MV-4-11 (cell line): ENCODE results near the gene ECE2.
A peak's percentile ranks its signal among the peaks of the same experiment; 100 is the strongest.

ENCODE experiments used
- DNase-seq: peaks from one replicate; lab custom pipeline; 2025; lab: John Stamatoyannopoulos, UW

Gene ECE2

DNA sequence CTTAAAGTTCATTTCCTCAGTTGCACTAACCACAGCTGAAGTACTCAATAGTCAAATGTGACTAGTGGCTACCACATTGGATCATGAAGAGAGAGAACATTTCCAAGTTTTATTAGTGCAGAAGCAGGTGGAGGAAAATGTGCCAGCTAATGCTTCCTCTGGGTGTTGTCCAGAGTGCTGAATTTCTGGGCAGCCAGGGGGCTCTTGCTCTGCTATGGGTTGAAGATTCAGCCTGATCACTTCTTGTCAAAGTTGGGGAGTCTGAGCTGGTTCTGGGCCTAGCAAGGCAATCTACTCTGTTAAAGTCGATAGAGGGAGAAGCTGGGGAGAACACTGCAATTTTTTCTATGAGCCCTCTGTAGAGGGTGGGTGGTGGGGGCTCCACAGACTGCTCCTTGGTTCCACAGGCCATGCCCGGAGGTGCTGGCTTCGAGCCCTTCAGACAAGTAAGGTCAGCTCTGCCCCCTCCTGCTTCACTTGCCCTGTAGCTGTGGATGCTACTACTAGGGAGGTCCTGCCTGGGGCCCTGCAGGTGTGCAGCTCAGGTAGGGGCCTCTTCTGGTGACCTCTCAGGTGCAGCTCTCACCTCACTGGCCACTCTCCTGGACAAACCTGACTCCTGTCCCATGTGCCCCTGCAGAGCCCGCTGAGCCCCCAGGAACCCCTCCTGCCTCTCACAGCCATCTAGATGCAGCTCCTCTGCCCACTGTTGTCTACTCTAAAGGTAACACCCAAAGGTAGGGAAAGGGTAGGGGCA is 35.3 kb upstream of the ECE2 start:
- peak; percentile 33 for DNase-seq

DNA sequence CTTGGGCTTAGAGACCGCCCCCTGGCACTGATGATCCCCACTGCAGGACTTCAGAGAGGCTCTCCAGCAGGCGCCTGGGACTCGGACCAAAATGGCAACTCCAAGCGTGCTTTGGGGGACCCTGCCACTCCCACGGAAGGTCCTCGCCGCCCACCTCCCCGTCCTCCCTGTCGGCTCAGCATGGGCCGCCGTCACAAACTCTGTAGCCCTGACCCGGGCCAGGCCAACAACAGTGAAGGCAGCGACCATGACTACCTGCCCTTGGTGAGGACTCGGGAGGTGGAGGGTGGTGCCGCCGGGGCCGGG is 34.7 kb upstream of the ECE2 start:
- no peak for DNase-seq

DNA sequence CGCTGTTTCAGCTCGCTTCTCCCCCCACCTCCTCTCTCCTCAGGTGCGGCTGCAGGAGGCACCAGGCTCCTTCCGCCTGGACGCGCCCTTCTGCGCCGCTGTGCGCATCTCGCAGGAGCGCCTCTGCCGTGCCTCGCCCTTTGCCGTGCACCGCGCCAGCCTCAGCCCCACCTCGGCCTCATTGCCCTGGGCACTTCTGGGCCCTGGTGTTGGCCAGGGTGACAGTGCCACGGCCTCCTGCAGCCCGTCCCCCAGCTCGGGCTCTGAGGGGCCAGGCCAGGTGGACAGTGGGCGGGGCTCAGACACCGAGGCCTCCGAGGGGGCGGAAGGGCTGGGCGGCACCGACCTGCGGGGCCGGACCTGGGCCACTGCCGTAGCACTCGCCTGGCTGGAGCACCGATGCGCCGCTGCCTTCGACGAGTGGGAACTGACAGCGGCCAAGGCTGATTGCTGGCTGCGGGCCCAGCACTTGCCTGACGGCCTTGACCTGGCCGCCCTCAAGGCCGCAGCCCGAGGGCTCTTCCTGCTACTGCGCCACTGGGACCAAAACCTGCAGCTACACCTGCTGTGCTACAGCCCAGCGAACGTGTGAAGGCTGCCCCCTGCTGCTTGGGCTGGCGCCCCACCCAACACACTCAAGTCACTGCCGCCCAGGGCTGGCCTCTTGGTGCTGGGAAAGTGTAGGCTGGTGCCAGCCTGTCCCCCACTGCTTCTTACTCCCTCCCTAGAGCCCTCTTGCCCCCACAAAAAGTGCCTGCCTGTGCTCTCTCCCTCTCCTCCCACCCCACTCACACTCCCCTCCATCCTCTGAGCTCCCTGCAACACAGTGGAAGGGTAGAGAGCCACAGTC is 34.1 kb upstream of the ECE2 start:
- DNase-seq, result no peak

DNA sequence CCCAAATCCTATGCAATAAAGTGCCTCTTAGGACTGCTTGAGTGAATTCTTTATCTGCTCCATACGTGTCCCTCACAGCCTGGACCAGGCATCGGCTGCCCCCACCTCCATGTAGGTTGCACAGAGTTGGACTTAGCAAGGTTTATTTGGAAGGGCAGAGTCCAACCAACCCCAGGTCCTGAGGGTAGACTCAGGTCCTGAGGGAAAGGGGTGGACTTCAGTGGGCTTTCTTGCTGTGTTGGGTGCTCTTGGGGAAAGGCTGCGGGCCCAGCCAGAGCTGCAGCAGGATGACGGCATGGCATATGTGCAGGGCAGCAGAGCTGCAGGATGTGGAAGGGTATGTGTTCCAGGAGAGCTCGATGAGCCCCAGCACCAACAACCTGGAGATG is 33.5 kb upstream of the ECE2 start:
- no peak for DNase-seq

DNA sequence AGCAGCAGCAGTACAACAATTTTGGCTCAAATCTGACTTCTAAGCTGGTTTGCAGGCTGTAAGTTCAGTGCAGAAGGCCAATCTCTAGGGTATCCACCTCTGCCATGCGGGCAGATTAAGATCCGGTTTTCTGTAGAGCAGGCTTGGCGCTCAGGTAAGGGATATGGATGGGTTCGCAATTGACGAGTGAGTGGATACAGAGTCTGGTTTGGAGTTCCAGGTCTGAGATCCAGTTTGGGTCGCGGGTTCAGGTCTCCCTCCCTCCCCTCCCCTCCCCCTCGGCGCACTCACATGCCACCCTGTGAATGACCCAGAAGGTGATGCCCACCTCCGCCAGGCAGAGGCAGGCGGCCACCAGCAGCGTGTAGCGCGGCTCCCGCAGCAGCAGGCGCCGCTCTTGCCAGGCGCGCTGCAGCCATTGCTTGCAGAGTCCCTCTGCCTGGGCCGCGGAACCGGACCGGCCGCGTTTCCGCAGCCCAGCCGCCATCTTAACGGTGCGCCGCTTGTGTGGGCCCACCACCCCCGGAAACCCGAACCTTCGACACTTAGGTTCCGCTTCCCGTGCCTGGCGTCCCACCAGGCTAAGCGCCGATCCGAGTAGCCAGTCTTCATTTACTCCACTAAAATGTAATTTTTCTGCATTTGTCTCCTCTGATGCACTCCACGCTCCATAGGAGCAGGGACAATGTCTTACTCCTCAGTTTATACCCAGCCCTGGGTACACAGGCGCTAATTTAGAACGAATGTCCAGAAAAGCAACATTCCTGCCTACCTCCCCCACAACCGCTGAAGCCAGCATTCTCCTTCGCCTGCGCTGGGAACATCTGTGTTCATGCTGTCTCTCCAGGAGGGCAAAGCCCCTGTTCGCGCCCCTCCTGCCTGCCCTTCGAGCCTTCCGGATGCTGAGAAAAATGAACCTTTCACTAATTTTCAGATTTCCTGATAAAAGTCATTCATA is 27.1 kb upstream of the ECE2 start, which contains the start of gene ALG3:
TSS of gene ALG3 (minus strand) at position 509 of the 958 bp plus-strand sequence. CDS start at position 487, 22 bp downstream.
- peak; percentile 76 for DNase-seq

DNA sequence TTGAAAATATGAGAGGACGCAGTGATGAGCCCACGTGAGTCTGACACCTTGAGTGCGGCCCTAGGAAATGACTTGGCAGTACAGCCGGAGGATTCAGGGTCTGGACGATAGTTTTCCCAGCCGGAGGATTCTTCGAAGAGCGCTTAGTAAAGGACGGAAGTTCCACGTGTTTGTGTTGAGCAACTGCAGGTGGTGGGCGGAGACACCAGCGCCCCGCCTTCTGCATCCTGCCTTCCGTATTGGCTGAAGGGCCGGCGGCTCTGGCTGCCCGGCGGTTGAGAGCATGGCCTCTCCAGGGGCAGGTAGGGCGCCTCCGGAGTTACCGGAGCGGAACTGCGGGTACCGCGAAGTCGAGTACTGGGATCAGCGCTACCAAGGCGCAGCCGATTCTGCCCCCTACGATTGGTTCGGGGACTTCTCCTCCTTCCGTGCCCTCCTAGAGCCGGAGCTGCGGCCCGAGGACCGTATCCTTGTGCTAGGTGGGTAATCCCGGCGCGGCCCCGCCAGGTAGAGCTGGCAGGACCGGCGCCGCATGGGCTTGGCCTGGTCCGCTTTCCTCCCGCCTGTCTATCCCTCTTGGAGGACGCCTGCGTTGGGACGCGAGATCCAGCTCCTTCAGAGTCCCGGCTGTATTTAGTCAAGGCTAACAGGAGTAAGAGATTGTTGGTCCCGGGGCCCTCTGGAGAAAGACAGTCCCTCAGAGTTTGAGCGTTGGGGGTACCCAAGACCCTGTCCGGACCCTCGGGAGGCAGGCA is 26.2 kb upstream of the ECE2 start, which contains the start of gene EEF1AKMT4:
TSS of gene EEF1AKMT4 (plus strand) at position 261 of the 755 bp plus-strand sequence. CDS start at position 284, 23 bp downstream.
- DNase-seq, result peak; percentile 98

DNA sequence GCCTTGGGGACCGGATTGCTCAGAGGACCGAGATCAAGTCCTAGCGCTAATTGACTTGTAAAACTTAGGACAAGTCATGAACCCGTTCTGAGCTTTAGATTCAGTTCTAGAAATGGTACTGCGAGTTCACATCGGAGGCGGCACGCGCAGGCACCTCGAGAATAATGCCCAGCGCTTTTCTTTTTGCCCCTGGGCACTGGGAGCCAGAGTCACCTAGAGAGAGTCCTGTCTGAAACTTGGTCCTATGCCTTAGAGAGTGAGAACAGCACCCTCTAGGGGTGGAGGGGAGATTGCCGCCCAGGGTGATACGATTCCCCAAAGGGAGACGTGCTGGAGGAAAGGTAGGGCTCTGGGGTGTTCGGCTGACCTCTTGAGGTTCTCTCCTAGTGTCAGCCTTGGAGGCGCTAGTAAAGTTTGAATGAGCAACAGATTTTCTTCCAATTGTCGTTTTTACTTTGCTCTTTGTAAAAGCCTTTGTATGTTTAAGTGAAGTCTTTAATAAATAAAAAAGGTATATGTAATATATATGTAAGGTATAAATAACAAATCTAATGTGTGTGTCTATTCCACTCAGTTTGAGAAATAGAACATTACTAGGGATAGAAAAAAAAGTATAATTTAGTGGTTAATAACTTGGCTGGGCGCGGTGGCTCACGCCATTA is 25.5 kb upstream of the ECE2 start:
- peak; percentile 91 for DNase-seq

DNA sequence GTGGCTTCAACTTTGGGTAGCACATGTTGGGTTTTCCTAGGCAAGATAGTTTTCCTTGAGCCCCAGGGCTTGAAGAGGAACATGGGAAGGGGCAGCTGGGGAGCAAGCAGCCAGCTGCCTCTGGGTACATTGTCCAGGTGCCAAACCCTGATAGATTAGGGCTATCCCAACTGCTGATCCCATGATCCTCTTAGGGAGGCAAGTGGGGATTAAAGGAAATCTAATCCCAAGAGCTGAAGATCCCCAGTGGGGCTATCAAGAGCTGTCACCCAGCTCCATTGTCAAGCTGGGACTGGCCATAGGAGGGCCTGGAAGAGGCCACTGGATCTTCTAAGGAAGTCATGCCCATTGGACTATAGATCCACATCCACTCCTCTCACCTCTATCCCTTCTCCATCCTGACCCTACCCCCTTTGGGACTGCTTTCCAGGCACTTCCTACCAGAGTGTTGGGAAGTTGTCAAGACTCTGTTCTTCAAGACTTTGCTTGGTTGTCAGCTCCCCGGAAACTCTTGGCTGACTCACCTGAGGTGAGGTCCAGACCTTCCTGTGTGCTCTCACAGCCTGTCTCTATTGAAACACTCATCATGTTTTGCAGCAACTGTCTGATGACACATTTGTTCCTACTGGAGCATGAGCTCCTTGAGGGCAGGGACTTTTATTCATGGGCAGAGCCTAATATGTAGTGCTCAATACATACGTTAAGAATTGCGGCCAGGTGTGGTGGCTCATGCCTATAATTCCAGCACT is 20.4 kb upstream of the ECE2 start:
- no peak for DNase-seq

DNA sequence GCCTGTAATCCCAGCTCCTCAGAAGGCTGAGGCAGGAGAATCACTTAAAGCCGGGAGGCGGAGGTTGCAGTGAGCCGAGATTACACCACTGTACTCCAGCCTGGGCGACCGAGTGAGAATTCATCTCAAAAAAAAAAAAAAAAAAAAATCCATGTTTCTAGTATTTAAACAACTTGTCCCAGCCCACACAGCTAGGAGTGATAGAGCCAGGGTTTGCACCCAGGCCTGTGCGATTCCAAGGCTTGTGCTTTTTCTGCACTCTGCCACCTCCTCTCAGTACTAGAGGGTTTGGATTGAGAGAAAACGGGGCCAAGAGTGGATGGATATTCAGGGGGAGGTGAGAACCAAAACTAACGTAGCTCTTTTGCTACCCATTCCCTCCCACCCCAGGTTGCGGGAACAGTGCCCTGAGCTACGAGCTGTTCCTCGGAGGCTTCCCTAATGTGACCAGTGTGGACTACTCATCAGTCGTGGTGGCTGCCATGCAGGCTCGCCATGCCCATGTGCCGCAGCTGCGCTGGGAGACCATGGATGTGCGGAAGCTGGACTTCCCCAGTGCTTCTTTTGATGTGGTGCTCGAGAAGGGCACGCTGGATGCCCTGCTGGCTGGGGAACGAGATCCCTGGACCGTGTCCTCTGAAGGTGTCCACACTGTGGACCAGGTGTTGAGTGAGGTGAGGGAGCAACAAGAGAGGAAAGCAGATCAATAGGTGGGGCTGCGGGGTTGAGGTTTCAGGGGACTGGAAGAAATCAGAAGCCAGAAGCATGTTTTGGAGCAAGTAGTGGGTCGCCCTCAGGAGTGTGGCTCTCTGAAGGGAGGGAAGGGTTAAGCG is 18.5 kb upstream of the ECE2 start:
- no peak for DNase-seq

DNA sequence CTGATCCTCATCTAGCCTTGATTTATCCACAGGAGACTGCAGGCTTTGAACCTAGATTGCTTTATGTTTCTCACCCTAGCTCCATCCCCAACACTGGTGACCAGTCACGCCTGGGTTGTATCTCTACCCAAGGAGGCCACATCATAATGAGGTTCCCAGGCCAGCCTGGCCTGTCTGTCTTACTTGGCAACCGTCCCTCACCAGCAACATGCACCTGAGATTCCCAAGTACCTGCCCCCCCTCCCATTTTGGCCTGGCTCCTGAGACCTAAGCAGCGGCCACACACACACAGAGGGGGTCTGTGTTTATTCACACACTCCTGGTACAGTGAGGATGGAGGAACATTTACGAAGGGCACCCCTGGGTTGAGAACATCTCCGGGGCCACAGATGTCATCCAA is 16.9 kb upstream of the ECE2 start:
- DNase-seq, result no peak

DNA sequence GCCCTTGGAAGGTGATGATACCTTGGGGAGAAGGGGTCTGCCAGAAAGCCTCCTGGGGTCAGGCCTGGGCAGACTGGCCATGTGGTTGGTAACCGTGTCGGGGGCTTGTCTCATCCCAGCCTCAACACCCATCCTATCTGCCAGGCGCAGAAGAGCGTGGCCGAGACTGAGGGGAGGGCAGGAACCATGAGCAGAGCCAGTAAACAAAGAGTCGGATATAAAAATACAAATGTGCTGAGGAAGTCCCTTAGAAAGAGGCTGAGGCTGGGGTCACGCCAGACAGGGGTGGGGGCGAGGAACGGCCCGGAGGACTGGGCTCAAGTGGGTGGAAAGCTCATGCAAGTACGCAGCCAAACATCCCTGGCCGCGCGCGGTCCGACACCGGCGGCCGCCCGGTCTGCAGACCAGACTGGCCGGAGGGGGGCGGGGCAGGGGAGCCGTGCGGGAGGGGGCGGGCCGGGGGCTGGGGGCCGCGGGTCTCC is 16.4 kb upstream of the ECE2 start:
- no peak for DNase-seq

DNA sequence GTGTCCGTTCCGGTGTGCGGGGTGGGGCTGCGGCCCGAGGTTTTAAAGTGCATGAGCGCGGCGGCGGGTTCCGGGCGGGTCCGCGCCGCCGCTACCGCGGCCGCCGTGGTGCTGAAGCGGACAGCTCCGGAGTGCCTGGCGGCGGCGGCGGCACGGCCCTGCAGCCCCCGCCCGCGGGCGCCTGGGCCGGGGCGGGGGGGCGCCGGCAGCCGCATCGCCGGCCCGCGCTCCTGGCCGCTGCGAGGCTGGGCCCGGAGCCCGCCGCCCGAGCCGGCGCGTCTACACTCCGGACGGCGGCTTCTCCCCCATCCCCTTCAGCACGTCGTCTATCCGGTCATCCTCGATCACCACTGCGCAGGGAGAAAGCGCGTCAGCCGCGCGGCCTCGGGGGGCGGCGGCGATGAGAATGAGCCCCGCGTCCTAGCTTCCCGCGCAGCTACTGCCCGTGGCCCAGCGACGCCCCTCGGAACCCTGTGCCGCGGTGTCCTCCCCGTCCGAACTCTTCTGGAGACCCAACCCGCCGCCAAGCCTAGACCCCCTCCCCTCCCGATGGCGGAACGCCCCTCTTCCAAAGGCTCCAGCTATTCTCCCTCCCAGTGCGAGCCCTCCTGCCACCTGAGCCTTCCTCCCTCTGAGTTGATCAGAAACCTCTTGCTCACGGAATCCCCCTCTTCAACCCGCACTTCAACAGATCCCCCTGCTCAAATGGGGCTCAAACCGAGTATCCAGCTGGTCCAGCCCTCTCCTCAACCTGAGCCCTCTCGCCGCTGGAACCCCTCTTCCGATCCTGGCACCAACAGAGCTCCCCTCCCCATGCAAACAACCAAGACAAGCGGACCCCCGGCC is 15.7 kb upstream of the ECE2 start:
- peak; percentile 4 for DNase-seq

DNA sequence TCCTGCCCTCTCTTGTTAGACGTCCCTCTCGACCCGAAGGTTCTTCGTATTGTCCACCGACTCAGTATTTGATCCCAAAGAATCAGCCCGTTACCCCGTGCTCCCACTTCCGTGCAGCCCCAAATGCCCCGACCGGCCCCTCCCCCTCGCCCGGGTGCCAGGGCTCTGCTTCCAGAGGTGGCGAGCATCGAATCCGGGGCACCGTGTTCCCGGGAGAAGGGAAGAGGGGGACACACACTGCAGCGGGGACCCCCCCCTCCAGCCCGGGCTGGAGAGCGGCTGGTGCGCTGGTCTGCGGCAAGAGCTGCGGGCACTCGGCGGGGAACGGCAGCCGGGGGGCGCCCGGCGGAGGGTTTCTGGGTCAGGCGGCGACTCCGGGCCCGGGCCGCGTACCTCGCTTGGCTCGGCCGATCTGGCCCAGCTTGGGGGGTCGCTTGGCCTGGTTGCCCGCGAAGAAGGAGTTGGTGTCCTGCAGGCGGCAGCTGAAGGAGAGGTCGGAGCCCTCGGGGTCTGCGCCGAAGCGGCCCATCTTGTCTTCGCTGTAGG is 15.0 kb upstream of the ECE2 start:
- DNase-seq, result no peak

DNA sequence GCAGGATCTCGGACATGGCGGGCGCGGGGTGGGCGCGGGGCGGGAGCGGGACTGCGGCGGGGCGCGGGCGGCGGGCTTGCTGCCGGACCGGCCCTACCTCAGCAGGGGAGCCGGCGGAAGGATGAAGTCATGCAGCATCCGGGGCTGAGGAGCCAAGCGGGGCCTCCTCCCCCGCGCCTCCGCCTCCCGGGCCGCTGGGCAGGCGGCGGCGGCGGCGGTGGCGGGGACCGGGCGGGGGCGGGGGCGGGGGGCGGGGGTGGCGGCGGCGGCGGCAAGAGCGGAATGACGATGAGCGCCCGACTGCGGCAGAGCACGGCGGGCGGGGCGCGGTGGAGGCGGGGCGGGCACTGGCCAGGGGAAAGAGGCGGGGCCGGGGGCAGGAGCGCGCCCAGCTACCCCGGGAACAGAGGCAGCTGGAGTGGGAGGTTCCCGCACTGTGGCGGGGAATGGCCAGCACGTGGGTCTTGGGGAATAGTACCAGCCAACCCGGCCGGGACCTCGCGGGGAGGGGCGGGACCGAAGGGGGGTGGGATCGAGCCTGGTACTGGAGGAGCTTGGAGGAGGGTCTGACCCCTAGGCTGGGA is 14.5 kb upstream of the ECE2 start, which contains the start of gene CAMK2N2:
TSS of gene CAMK2N2 (minus strand) at position 284 of the 584 bp plus-strand sequence. CDS start at position 16, 268 bp downstream.
- peak; percentile 34 for DNase-seq

DNA sequence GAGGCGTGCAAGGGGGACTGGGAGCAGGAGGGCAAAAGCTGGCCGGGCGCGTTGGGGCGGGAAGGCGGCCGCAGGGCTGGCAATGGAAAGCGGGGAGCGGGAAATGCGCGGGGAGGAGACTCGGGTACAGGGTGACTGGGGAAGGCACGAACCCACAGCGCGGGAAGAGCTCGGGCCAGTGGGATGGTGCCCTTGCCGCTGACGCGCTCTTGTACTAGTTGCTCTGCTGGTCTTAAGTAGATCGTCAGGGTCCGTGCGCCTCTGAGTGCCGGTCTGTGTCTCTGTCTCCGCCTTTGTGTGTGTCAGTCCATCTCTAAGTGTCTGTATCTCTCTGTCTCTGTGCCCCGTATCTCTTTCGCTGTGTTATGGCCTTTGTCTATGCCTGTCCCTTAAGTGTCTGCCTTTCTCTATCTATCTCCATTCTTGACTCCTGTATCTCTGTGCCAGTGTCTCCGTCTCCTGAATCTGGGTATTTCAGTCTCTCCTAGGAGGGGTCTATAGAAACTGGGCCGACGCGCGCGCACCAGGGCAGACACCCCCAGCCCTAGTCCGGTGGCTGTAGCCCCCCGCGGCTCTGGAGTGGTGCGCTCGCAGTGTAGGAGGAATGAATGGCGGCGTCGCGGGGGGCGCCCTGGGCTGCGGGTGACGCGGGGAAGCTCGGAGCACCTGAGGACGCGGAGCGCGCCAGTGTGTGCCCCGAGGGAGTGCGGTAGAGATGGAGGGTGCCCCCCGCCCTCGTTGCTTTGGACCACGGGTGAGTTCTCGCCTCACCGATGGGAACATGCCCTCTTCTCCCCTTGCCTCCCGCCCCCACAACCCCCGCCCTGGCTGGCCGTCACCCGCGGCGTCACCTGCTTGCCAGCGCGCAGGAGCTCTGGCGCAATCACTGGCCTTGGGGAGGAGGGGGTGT is 13.7 kb upstream of the ECE2 start:
- no peak for DNase-seq

DNA sequence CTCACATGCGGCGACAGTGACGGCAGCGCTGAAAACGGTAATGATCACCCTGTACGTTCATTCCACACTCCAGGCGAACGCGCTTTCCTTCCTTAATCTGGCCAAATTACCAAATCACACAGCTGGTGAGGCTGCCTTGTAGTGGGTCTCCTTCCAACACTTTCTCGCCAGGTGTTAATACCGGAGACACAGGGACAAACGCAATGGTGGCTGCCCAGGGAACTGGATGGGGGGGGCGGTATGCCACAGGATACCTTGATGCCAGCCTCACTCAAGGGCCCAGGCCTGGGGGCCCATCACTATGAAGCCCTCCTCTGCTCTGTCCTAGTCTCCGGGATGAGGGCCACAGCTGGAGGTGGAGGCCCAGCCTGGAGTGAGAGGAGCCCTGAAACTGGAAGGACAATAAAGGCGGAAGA is 13.1 kb upstream of the ECE2 start:
- no peak for DNase-seq
